GM19099 (cell line): ENCODE data around the gene GLRB.

ENCODE experiments used
- POLR2A ChIP-seq: IDR thresholded peaks from 3 replicates; pipeline ENCODE4 v1.6.1; 2011; ENCODE audit warnings: low read depth; ENCODE audit not compliant: insufficient read length; ENCODE audit errors: extremely low read depth

Gene GLRB

GRCh38 chr4:157204634-157205244 is 128.8 kb downstream of the GLRB start:
- TF ChIP-seq POLR2A = no peak

GRCh38 chr4:157217708-157218107 is 141.8 kb downstream of the GLRB start:
- no peak for TF ChIP-seq POLR2A

GRCh38 chr4:157219711-157220370 is 143.9 kb downstream of the GLRB start:
- TF ChIP-seq POLR2A = no peak

- TF ChIP-seq POLR2A = no peak
Measured at GRCh38 chr4:157220371-157220881, 144.5 kb downstream of the GLRB start, which contains the start of gene GRIA2. Gene GRIA2, plus strand, starts transcription at chr4:157220728. Its CDS starts 315 bp downstream, at chr4:157221043.

- no peak for TF ChIP-seq POLR2A
Measured at GRCh38 chr4:157221426-157221894, 145.5 kb downstream of the GLRB start.
